NCI-H1694 (cell line): Measurements from ENCODE around the gene PERM1.
"Not testable (repeated sequence)": the region's sequence is repeated elsewhere in the genome, so short reads cannot be mapped to it uniquely, and the experiment has no call there.

Experiments used
- DNase-seq: peaks from one replicate; lab custom pipeline; 2025; lab: John Stamatoyannopoulos, UW

The PERM1 gene

DNA sequence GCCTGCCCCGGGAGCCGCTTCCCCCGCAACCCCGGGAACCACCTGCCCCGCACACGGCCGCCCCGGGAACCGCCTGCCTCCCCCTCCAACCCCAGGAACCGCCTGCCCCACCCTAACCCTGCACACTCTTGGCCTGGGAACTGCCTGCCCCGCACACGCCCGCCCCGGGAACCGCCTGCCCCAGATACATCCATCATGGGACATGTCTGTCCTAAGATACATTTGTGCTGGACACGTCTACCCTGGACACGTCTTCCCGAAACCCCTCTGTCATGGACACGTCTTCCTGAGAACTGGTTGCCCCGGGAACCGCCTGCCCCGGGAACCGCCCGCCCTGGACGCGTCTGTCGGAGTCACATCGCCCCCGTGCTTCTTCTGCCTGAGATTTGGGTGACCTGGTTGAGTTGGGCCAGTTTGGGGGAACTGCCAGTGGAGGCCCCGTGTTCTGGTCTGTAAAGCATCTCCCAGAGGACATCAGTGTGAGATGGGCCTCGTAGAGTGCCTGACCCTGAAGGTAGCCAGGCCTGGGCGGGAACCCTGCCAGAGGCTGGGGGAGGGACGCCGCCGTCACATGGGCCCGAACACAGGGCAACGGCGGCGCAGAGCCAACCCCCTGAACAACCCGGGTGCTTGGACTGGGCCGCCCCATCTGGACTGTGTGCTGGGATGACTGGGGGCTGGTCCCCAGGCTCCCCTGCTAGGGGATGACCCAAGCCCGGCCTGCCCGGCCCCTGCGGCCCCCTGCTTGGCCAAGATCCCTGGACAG, 3.6 kb downstream of the PERM1 start:
- DNase-seq, result no peak

DNA sequence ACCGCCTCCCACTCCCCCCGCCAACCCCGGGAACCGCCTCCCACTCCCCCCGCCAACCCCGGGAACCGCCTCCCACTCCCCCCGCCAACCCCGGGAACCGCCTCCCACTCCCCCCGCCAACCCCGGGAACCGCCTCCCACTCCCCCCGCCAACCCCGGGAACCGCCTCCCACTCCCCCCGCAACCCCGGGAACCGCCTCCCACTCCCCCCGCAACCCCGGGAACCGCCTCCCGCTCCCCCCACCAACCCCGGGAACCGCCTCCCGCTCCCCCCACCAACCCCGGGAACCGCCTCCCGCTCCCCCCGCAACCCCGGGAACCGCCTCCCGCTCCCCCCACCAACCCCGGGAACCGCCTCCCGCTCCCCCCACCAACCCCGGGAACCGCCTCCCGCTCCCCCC, 5.1 kb downstream of the PERM1 start:
- not testable (repeated sequence) for DNase-seq

DNA sequence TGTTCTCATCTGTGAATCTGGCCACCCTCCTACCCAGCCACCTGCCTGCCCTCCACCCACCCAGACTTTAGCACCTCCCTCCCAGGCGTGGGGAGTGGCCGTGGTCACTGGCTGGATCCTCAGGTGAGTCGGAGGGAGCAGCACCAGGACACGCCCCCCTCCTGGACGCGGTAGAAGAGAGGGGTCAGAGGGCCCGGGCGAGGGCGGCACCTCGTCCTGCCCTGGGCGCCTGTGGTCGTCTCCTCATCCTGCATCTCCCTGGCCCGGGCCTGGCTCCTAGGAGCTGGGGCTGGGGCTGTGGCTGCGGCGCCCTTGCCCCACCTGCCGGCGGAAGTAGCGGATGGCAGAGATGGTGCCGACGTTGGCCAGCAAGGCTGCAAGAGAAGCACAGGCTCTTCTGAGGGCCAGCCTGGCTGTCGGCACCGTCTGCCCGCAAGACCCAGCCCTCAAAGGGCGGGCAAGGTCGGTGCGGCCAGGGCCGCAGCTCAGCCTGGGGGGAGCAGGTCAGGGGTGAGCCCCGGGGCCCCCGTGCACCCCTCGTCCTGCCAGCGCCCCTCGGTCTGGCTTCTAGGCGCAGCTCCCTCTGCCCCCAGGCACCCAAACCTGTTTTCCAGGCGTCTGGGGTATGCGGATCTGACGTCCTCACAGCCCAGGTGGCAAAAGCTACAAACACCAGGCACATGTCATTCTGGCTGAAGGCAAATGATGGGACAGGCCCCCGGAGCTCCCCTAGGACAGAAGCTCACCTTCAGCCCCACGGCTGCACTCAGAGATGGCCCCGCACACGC, 5.8 kb downstream of the PERM1 start:
- DNase-seq, result no peak

DNA sequence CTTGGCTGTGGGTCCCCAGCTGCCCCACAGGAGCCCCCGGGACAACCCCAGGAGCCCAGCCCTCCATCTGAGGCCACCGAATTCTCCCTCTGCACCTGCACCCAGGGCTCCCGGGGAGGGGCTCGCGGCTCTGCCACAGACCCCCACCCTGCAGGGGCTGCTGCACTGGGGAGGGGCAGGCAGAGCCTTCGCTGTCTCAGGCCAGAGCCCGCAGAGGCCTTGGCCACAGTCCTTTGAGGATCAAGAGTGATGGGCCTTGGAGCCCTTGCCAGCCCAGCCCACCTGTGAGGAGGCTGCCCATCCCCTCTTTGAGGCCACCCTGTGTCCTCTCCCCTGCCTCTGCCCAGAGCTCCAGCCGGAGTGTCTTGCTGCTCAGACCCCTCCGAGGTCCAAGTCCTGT, 6.5 kb downstream of the PERM1 start:
- DNase-seq, result no peak

DNA sequence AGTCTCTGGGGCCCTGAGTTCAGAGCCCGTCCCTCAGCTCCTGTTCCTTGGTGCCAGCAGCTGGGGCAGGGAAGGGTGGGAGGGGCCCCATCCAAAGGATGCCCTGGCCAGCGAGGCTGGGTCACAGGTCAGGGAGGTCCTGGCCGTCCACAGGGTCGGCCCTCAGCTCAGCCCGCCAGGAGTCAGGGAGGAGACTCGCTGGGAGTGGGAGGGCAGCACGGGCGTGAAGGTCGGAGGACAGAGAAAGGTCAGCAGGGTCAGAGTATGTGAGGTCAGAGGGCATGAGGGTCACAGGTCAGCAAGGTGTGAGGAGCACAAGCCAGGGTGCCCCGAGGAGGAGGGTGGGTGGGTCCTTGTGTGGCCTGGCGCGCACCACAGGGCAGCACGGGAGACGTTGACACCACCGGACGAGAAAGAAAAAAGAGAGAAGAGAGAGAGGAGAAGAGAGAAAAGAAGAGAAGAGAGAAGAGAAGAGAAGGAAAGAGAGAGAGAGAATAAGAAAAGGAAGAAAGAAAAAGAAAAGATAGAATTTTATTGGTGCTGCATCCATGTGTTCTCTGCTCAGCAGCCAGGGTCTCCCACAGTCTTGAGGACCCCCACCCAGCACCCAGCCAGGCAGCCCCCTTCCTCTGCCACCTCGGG, 7.1 kb downstream of the PERM1 start:
- DNase-seq, result no peak

DNA sequence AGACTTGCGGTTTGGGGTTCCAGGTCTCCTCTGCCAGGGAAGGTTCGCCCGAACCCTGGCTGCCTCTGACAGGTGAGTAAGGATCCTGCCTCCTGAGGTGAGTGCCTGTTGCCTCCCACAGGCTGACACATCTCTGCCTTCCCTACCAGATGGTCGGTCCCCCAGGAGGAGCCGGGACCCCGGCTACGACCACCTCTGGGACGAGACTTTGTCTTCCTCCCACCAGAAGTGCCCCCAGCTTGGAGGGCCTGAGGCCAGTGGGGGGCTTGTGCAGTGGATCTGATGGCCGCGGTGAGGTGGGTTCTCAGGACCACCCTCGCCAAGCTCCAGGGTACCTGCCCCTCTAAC, 7.6 kb downstream of the PERM1 start:
- DNase-seq, result no peak

DNA sequence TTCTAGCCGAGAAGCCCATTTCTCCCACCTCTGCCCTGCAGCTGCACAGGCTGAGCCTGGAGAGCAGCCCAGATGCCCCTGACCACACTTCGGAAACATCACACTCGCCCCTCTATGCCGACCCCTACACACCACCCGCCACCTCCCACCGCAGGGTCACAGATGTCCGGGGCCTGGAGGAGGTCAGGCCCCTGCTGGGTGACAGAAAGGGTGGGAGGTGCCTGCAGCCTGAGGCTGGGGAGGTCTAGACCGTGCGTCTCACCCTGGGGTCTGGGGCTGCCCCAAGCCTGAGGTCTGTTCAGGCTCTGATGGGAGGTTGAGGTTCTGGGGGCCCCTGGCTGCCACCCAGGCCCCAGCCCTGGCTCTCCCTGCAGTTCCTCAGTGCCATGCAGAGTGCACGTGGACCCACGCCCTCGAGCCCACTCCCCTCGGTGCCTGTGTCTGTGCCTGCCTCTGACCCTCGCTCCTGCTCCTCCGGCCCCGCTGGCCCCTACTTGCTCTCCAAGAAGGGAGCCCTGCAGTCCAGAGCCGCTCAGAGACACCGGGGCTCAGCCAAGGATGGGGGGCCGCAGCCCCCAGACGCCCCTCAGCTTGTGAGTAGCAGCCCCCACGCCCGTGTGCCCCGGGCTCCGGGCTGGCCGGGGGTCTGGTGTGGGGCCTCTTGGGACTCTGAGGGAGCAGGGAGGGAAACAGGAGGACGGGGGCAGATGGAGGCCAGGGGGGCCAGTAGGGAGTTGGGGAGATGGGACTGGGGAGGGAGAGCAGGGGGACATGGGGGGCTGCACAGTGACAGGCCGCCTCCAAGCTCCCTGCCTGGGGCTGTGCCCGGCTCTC, 8.2 kb downstream of the PERM1 start:
- DNase-seq, result no peak

DNA sequence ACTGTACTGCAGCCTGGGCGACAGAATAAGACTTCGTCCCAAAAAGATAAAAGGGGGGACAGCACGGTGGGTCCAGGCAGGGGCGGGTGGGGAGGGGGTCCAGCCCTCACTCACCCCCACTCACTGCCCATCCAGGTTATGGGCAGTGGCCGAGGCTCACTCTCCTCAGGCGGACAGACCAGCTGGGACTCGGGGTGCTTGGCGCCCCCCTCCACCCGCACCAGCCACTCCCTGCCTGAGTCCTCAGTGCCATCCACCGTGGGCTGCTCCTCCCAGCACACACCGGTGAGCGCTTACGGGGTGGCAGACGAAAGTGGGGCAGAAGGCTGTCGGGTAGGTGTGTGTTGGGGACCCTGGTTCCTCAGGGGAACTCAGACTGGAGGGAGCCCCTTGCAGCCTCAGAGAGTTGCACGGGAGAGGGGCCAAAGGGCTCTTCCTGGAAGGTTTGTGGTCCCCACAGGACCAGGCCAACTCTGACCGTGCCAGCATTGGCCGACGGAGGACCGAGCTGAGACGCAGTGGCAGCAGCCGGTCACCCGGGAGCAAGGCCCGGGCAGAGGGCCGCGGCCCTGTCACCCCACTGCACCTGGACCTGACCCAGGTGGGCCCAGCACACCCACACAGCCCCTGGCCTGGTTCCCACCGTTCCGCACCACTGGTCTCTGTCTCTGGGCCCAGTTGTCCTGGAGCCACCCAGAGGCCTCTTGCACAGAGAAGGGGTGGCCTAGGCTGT, 9.0 kb downstream of the PERM1 start:
- DNase-seq, result no peak

DNA sequence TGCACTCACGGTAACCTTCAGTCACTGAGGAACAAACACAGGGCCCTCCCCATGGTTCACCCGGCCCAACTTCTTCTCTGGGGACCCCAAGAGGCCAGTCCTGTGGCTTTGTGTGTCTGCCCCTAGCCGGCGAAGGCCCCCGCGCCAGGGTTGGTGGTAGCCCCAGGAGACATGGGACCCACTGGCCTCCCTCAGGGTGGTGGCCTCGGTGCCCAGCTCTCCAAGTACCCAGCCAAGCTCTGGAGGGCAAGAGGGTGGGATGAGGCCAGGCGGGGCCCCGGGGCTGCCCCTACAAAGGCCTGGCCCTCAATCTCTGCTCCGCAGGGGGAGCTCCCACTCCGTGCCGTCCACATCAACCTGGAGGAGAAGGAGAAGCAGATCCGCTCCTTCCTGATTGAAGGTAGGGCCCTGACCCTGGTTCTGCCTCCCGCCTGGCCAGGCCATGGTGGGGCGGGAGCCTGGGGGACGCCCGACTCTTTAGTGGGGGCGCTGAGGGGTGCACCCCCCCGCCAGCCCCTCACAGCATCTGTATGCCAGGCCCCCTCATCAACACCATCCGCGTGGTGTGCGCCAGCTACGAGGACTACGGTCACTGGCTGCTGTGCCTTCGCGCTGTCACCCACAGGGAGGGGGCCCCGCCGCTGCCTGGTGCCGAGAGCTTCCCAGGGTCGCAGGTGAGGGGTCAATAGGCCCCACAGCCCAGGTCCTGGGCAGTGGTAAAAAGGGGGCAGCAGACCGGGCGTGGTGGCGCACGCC, 10.0 kb downstream of the PERM1 start:
- no peak for DNase-seq

DNA sequence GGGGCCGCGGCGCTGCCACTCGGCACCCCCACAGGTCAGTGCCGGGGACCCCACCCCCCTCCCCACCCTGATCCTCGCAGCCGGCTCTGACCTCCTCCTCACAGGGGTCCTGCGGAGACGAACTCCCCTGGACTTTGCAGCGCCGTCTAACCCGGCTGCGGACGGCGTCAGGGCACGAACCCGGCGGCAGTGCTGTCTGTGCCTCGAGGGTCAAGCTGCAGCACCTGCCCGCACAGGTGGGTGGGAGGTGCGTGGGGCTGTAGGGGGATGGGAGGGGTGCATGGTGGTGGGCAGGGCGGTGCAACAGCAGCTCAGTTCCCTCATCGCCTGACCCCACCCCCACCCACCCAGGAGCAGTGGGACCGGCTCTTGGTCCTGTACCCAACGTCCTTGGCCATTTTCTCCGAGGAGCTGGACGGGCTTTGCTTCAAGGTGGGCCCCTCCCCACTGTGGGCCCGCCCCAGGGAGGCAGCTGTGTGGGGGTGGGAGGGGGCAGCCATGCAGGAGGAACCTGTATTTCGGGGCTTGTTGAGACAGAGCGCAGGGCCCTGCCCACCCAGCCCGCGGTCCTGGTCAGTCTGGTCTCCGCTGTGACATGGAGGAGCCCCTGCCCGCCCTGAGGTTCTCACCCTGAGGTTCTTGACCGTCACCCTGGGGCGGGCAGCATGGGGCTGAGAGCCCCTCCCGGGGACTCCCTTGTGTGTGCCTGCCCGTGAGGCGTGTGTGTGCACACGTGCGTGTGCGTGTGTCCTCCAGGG, 10.7 kb downstream of the PERM1 start:
- no peak for DNase-seq

DNA sequence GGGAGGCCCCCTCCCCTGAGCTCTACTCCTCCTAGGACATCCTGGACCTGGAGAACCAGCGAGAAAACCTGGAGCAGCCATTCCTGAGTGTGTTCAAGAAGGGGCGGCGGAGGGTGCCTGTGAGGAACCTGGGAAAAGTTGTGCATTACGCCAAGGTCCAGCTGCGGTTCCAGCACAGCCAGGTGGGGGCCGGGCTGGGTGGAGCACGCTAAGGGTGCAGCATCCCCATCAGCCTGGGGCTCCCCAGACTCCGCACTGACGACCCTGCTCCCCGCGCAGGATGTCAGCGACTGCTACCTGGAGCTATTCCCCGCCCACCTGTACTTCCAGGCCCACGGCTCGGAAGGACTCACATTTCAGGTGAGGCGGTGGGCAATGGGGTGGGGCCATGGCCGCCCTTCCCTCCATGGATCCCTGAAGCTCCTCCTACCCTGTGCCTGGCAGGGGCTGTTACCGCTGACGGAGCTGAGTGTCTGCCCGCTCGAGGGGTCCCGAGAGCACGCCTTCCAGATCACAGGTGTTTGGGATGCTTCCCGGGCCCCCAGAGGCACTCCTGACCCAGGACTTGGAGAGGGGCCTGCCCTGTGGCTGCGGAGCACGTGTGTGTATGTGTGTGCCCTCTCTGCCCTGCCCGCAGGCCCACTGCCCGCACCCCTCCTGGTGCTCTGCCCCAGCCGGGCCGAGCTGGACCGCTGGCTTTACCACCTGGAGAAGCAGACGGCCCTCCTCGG, 11.5 kb downstream of the PERM1 start:
- DNase-seq, result no peak

DNA sequence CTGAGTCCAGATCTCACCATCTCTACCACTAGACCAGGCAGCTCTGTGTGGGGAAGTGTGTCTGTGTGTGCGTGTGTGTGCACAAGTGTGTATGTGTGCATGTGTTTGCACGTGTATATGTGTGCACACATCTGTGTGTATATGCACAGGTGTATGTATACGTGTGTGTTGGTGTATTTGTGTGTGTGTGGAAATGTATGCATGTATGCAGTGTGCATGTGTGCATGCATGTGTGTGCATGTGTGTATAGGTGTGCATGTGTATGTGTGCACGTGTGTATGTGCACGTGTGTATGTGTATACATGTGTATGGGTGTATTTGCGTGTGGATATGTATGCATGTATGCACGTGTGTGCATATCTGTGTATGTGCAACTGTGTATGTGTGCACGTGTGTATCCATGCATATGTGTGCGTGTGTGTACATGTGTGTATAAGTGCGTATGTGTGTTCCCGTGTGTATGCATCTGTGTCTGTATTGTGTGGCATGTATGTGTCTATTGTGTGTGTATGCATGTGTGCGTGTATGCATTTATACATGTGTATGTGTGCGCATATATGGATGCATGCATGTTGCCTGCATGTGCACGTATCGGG, 12.5 kb downstream of the PERM1 start:
- DNase-seq, result no peak

DNA sequence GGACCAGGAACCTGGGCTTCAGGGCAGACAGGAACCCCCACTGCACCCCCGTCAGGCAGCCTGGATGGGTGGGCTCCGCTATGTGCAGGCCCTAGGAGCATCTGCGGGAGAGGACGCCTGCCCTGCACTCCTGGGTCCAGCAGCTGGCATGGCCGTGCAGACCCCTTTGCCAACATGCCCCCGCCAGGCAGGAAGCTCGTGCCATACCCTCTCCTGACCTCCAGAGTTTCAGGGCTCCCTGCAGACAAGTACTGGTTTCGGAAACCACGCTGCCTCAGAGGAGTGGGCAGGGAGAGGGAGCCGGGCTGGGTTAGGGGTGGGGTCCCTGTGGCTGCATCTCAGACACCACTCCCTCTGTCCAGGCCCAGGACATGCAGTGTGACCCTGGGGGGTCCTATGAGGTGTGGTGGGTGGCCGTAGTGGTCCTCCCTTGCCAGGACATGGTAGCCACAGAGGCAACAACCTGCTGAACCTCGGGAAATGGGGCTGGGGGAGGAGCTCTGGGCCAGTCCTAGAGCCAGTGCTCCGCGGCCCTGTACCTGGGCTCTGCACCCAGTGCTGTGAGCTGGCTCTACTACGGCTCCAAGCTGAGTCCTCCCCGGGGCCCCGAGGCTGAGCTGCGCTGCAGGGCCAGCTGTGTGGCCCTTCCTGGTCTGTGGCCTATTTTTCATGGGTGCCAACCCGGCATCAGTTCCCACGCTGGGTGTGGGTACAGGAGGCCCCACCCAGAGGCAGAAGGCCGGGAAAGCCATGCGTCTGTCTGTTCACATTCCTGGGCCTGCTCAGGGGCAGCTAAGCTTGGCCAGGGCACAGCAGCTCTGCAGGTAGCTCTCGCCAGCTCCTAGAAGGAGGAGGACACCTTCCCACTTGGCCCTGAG, 14.2 kb downstream of the PERM1 start:
- no peak for DNase-seq

DNA sequence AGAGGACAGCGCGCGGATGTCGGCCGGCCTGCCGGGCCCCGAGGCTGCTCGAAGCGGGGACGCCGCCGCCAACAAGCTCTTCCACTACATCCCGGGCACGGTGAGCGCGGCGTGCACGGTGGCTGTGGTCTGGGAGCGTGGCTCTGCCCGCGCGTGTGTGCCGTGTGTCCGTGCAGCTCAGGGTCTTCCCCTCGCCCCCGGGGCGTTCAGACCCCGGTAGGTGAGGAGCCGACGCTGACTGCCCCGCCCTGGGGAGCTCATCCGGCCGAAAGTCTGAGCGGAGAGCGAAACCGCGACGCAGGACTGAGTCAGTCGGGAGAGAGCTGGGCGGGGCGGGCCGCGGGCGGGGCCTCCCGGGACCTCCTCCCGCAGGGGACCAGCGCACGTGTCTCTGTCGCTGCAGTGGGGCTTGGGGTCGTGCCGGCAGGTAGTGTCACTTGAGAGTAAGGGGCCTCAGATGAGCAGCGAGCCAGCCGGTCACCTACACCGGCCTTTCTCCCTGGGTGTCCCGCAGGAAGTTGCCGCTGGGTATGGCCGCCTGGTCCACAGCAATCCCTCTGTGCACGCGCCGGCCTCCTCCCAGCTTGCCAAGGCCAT, 15.1 kb downstream of the PERM1 start:
- no peak for DNase-seq

DNA sequence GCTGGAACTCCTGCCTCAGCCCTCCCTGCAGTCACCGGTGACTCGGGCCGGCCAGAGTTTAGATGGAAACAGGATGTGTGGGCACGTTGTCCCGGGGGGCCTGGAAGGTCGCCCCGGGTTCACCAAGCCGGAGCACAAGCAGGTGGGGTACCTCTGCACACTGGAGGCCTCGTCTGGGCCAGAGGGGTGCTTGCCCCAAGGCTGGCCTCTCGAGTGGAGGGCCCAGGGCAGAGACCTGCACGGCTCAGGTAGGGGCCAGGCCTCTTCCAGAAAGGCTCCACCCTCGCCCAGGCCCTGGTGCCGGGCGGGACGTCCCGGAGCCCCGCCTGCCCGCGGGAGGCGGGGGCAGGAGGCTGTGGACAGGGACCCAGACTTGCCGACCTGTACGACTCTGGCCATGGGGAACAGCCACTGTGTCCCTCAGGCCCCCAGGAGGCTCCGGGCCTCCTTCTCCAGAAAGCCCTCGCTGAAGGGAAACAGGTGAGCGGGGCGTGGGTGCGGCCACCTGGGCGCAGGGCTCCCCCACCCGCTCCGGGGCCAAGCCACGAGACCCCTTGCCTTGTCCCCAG, 15.7 kb downstream of the PERM1 start, which contains the start of gene PLEKHN1:
Gene PLEKHN1 (plus strand): TSS at position 348 of the 569 bp plus-strand sequence. CDS start 50 bp downstream, at position 398.
- DNase-seq, result no peak

DNA sequence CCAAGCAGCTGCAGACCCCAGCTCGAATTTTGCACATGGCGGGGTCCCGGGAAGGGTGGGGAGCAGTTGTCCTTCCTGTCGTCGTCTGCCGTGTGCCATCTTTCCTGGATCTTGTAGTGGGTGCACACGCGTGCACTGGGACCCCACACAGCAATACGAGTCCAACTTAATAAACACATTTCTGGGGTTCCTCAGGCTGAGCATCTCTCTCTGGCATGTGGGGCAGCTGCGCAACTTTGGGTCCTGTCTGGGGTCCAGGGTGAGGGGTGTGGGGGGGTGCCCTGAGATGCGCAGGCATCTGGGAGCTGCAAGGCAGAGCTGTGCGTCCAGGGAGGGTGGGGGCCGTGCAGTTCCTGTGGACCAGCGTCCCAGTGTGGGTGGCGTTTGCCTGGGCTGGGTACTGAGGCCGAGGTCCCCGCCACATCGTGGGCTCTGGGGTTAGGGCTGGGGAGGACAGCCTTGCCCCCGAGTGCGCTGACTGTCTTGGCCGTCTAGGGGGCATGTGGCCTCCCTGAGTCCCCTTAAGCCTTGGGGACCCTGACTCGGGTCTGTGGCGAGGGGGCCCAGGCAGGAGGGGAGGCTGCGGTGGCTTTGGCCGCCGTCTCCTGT, 16.3 kb downstream of the PERM1 start:
- DNase-seq, result no peak
